Measurements from ENCODE around the gene MORN1. TPM values are rescaled to one million over a fixed set of nuclear protein-coding genes. Genes with fewer than 3 reads are reported as not detected.

The MORN1 gene
- total RNA-seq, 4 donors from 2014 or later: 5.7 to 13.4 (median 8.5) TPM

GRCh38 chr1:2437617-2438016 is 46.3 kb upstream of the MORN1 start:
- TF ChIP-seq POLR2A (IDR thresholded peaks at IDR 0.05) (no peak), CTCF (IDR thresholded peaks at IDR 0.05) (no peak), POLR2AphosphoS5 (IDR thresholded peaks at IDR 0.05) (no peak), EP300 (IDR thresholded peaks at IDR 0.05) (no peak)
- peaks cover 11% of the 10 kb centered on the region for H3K4me1 ChIP-seq
- DNase-seq (ENCODE audit: low spot score in 2 of 2): no peak
- H3K27me3 ChIP-seq: peaks cover 67% of the 10 kb centered on the region
- 73% methylated on average over 15 of the region's 15 CpGs for WGBS
- no peaks in the 10 kb centered on the region for H3K36me3 ChIP-seq
- no peak overlapping the region for H3K4me3 ChIP-seq
- H3K9me3 ChIP-seq: no peaks in the 10 kb centered on the region
- H3K27ac ChIP-seq: no peak overlapping the region

GRCh38 chr1:2436876-2437275 is 45.5 kb upstream of the MORN1 start:
- no peak for DNase-seq (ENCODE audit: low spot score in 2 of 2)
- Histone ChIP-seq H3K4me1 (peaks cover 15% of the 10 kb centered on the region), H3K27ac (no peak overlapping the region), H3K4me3 (no peak overlapping the region), H3K9me3 (no peaks in the 10 kb centered on the region), H3K27me3 (peaks cover 59% of the 10 kb centered on the region), H3K36me3 (no peaks in the 10 kb centered on the region)
- TF ChIP-seq CTCF (IDR thresholded peaks at IDR 0.05) (no peak), EP300 (IDR thresholded peaks at IDR 0.05) (no peak), POLR2A (IDR thresholded peaks at IDR 0.05) (no peak), POLR2AphosphoS5 (IDR thresholded peaks at IDR 0.05) (no peak)
- whole genome bisulfite sequencing: no CpG with 5 or more reads among the region's 7 CpGs

- 62% methylated on average over 2 of the region's 2 CpGs for WGBS
- Histone ChIP-seq H3K27me3 (peaks cover 50% of the 10 kb centered on the region), H3K4me1 (peaks cover 21% of the 10 kb centered on the region), H3K27ac (no peak overlapping the region), H3K9me3 (no peaks in the 10 kb centered on the region), H3K36me3 (no peaks in the 10 kb centered on the region), H3K4me3 (no peak overlapping the region)
- no peak for DNase-seq (ENCODE audit: low spot score in 2 of 2)
- TF ChIP-seq EP300 (IDR thresholded peaks at IDR 0.05): no peak
- no peak for TF ChIP-seq POLR2AphosphoS5 (IDR thresholded peaks at IDR 0.05)
- TF ChIP-seq POLR2A (IDR thresholded peaks at IDR 0.05): no peak
- TF ChIP-seq CTCF (IDR thresholded peaks at IDR 0.05): no peak
Measured at GRCh38 chr1:2435746-2436355, 44.5 kb upstream of the MORN1 start.

GRCh38 chr1:2435091-2435490 is 43.7 kb upstream of the MORN1 start:
- Histone ChIP-seq H3K36me3 (no peaks in the 10 kb centered on the region), H3K27ac (no peak overlapping the region), H3K9me3 (no peaks in the 10 kb centered on the region), H3K27me3 (peaks cover 48% of the 10 kb centered on the region), H3K4me3 (no peak overlapping the region), H3K4me1 (peaks cover 29% of the 10 kb centered on the region)
- DNase-seq (ENCODE audit: low spot score in 2 of 2): no peak
- 61% methylated on average over 2 of the region's 9 CpGs for WGBS
- no peak for TF ChIP-seq POLR2A (IDR thresholded peaks at IDR 0.05)
- no peak for TF ChIP-seq EP300 (IDR thresholded peaks at IDR 0.05)
- TF ChIP-seq CTCF (IDR thresholded peaks at IDR 0.05): no peak
- TF ChIP-seq POLR2AphosphoS5 (IDR thresholded peaks at IDR 0.05): no peak

- Histone ChIP-seq H3K4me3 (no peak overlapping the region), H3K9me3 (no peaks in the 10 kb centered on the region), H3K4me1 (peaks cover 36% of the 10 kb centered on the region), H3K27ac (no peak overlapping the region), H3K27me3 (peaks cover 51% of the 10 kb centered on the region), H3K36me3 (no peaks in the 10 kb centered on the region)
- WGBS: 75% methylated on average over 6 of the region's 34 CpGs
- no peak for DNase-seq (ENCODE audit: low spot score in 2 of 2)
- TF ChIP-seq POLR2A (IDR thresholded peaks at IDR 0.05) (no peak), CTCF (IDR thresholded peaks at IDR 0.05) (no peak), POLR2AphosphoS5 (IDR thresholded peaks at IDR 0.05) (no peak), EP300 (IDR thresholded peaks at IDR 0.05) (no peak)
Measured at GRCh38 chr1:2433936-2434655, 42.7 kb upstream of the MORN1 start.
